ENCODE measurements around the gene SND1.

SND1 gene

DNA sequence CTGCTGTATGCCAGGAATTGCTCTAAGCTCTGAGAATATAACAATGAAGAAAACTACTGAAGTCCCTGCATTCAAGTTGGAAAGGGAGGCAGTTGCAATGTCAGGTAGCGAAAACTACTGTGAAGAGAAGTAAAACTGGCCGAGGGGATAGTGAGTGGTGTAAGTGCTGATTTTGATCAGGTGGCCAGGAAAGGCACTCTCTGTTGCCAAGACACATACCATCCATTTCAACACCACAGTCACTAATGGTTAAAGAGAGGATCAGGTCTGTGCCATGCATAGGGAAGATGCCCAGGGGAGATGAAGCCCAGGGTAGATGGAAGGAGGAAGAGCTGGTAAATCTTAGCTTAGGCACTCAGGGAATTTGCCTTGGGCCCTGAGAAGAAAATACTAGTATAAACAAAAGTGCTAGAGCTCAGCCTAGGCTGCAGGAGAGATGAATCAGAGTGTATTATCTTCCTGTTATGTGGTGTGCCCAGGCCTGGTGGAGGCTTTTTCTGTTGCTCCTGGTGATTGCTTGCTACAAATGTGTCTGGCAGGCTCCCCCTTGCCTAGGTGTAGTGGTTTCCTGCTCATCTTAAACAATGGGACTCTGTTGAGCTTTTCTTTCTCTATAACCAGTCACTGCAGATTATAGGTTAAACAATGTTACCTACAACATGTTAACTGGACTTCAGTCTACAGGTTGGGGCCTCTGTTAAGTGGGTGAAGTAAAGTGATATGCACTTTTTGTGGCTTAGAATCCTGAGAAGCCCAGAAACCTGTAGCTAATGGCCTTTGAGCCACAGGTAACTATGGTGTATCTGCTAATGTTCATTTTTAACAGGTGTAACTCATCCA, 253.7 kb downstream of the SND1 start:
- DNase-seq (ENCODE audit: low read depth in 3 of 3): peak in 1 of 3 donors; percentile 10

DNA sequence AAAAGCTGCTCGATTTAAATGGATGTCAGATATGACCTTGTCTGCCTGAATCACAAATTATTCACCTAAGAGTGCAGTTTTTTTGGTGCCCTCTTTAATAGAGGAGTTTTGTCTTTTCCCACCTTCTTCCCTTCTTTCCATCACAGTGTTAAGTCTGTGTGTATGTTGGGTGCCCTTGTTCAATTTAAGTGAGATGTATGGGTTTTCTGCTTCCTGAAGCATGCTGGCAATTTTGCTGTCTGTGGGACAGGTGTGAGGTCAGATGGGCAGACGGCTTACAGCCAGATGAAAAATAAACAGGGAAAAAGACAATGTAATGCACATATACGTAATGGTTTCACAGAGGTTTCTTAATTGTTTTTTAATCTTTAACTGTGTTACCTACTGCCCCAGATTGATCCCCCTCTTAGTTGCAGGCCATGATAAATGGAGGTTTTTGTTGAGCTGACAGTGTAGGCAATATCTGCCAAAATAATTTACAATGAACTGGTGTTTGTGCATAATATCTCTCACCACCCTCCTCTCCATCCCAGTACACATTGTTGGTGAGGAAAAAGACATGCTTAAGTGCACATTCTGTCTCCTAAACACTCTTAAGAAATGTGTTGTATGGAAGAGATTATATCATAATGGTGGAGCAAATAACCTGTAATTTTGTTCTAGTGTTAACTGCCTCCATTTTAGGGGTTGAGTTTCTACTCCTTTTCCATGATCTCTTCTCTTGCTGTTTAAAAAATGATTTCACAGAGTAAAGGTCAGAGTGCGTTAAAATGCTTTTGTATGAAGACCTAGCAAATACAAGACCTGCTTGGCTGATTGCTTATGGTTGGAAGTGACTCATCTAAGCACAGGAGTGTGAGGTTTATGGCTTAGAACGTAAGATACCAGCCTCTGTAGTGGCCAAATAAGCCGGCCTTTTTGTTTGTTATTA, 255.4 kb downstream of the SND1 start:
- DNase-seq (ENCODE audit: low read depth in 3 of 3): no peak

DNA sequence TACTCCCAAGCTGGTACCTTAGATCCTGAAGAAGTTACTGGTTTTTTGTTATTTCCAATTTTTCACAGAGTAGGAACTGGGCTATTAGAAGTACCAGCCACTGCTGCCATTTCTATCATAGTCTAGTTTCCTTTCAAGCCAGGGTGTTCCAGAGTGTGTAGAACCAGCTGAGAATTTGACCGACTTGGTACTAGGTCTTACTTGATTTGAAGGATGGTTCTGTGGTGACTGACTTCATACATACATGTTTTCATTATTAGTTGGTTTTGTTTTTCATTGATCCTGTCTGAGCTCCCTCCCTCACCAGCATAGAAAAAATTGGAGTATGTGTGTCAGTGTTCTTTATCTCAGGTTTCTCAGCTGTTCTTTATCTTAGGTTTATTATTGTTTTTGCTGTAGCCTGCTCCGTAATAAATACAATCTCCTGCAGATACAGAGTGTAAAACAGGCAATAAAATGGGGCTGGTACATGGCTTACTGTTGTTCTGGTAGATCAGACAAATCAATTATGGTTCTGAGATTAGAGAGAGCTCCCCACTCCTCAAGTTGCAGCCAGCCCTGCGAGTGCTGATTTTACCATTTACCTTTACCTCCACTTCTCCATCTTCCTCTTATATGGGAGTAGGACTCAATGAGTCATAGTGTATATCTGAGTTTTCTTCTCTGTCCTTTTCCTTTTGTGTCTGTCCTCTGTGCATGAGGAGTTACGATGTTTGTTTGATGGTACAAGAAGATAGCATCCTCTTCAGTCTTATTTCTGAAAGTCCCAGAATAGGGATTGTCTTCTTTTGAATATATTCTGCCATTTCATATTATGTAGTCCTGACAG, 256.6 kb downstream of the SND1 start:
- no peak for DNase-seq (ENCODE audit: low read depth in 3 of 3)

DNA sequence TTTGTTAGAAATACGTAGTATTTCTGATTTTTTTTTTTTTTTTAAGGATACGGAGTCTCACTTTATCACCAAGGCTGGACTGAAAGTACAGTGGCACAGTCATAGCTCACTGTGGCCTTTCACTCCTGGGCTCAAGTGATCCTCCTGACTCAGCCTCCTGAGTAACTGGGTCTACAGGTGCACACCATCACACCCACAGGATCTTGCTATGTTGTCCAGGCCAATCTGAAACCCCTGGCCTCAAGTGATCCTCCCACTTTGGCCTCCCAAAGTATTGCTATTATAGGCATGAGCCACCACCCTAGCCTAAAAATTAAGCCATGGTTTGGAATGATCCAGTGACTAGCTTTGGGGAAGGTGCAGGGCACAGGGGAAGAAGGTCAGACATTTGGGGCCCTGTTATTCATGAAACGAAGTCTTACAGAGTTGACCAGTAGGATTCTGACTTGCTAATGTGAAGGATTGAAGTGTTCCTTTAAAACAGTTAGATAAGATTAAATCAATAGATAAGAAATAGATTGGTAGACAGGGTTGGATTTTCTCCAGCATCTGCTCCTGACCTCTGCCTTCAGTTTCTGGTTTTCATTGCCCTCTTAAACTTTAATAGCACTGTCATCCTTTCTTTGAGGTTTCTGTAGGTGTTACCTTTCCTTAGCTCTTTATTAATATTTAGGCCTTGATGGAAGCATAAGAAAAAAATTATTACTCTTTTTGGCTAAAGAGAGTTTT, 257.6 kb downstream of the SND1 start:
- no peak for DNase-seq (ENCODE audit: low read depth in 3 of 3)

DNA sequence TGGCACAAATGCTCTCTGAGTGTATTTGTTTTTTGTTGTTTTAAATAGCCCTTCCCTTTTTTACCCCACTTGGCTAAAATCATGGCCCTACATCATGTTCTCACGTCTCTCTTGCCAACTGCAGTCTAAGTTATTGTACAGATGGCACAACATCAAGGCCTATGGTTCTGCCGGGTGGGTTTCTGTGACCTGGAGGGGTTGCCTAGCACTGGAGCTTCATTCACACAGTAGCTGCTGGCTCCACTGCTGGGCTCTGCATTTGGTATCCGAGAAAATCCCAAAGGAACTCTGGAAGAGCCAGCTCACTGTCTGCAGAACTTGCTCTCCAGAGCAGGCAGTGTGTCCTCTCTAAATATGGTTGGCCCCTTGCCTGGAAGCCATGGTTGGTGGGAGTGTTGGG, 258.7 kb downstream of the SND1 start:
- no peak for DNase-seq (ENCODE audit: low read depth in 3 of 3)

DNA sequence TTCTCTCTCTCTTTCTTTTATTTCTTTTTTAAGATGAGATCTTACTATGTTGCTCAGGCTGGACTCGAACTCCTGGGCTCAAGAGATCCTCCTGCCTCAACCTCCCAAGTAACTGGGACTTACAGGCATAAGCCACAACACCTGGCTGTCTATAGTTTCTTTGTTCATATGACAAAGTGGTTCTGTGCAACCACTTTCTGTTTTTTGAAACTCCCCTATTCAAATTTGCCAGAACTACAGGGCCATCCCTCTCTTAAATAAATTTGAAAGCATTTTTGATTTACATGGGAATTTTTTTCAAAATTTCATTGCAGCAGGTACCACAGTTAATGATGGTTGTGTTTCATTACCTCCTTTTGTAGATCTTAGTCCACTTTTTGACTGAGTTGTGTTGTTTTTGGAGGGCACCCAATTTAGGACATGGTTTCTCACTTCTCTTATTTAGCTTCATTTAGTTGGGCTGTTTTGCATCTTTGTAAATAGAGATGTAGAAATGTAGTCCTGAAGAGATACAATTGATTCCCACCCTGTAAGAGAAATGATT, 260.0 kb downstream of the SND1 start:
- no peak for DNase-seq (ENCODE audit: low read depth in 3 of 3)

DNA sequence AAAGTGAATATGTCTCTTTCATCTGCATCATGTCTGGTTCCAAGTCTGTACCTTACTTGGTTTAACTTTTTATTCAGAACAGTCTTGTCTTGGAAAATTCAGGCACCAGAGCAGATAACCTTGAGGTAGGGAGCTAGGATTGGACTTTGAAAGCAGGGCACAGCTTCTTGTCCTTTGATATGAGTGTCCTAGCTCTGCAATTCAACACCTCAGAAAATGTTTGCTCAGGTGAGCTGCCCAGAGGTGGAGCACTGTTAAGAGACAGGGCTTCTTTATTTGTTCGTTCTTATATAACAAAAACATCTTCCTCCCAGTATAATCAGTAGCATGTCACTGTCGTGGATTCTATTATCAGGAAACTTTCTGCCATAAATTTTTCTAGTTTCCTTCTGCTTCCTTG, 260.9 kb downstream of the SND1 start:
- DNase-seq (ENCODE audit: low read depth in 3 of 3): no peak

DNA sequence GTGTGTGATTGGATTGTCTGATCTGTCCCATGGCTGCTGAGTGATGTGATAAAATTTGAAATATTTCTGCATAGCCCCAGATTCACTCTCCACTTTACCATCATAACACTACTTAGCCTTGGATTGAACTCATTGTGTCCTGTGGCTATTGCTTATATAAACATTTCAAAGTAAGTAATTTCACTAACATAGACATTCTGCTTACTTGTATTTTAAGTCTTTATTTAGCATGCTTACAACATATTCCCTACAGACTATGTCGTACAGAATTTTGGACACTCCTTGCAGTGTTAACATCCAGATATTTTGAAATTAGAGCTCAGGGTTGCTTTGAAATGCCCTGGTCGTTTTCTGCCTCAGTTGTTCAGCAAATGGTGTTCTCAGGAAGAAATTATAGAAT, 261.7 kb downstream of the SND1 start:
- no peak for DNase-seq (ENCODE audit: low read depth in 3 of 3)

DNA sequence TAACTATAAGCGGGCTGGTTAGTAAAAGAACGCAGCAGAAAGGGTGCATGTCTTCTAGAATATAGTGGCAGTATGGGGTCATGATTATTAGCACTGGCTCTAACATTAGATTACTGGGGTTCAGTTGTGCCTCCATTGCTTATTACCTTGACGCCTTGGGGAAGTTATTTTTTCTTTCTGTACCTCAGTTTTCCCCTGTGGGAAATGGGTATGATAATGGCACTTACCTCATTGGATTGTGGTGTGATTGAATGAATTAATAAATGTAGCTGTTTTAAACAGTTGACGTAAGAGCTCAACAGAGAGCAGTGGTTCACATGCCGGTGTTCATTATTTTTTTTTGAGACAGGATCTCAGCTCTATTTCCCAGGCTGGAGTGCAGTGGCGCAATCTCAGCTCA, 262.7 kb downstream of the SND1 start:
- no peak for DNase-seq (ENCODE audit: low read depth in 3 of 3)

DNA sequence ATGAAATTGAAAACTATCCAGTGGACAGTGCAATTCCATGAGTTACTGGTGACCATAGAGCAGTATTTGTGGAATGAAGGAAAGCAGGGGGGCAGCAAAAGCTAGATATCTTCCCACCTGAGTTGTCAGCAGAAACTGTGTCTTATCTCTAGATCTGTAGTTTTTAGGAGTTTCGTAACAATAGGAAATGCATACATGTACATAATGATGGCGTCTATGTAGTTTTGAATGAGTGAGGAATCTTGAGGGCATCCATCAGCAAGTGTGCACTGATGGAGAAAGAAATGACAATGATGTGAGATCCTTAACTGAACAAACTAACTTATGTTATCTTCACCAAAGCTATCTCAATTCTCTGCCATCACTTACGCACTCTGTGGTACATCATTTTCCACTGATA, 264.7 kb downstream of the SND1 start:
- no peak for DNase-seq (ENCODE audit: low read depth in 3 of 3)

DNA sequence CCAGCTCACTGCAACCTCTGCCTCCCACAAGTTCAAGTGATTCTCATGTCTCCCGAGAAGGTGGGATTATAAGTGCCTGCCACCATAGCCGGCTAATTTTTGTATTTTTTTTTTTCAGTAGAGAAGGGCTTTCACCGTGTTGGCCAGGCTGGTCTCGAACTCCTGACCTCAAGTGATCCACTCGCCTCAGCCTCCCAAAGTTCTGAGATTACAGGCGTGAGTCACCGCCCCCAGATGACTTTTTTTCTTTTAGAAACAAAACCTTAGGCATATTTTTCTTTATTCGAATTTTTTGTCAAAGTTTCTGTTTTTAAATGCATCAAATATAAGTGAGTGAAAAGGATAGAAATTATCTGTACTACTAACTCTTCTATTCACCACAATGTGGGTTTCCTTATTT, 266.1 kb downstream of the SND1 start:
- no peak for DNase-seq (ENCODE audit: low read depth in 3 of 3)

DNA sequence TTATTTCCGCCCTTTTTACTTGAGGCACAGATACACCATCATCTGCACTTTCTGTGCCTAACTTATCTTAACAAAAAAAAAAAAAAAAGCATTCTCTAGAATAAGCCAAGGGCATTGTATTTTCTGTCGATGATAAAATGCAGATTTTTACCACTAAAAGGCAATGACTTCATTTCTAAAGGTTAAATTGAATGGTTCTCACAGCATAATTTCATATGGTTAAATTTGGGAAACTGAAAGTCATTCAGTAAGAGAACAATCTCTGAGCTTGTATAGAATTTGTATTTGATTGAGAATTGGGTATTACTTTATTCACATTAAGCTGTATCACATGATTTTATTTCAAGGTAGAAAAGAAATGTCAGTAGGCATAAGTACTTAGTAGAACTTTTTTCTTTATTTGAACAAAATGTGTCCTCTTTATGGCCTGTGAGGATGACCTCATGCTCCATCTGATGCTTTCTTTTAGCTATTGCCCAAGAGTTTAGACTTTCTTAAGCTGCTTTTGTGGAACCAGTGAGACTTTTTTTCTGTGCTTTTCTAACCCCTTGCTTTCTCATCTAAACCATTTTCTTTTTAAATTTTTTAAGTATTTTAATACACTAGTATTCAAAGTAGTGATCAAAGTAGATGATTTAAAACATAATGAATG, 268.9 kb downstream of the SND1 start:
- no peak for DNase-seq (ENCODE audit: low read depth in 3 of 3)

DNA sequence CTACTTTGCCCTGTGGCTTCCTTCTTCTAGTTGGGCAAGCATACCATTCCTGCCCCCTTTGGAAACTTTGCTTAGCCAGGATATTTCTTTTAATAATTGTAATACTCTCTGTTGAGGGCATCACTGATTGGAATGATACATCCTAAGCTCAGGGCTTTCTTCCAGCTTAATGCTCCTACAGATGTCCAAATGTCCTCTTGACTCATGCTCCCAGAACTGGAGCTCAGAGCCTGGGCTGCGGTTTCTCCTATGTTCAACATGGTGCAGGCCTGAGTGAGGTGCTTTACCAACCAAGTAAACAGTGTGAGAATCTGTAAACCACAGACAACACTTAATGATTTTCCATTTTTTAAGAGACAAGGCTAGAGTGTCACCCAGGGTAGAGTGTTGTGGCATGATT, 270.7 kb downstream of the SND1 start:
- no peak for DNase-seq (ENCODE audit: low read depth in 3 of 3)

DNA sequence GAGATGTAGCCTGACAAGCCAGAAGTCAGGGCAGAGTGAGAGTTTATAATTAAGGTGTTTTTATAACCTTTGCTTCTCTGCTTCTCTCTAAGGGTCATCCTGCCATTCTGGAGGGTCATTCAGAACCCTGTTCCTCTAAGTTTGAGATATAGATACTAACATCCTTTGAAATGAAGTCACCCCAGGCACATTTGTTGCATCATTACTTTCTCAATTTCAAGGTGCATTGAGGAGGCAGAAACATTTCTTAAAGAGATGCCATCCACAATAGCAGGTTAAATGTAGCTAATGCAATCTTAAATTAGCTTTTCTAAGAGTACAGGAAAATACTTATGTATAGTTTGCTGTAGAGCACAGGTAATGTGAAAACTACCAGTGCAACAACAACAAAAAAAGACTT, 272.9 kb downstream of the SND1 start:
- DNase-seq (ENCODE audit: low read depth in 3 of 3): no peak

DNA sequence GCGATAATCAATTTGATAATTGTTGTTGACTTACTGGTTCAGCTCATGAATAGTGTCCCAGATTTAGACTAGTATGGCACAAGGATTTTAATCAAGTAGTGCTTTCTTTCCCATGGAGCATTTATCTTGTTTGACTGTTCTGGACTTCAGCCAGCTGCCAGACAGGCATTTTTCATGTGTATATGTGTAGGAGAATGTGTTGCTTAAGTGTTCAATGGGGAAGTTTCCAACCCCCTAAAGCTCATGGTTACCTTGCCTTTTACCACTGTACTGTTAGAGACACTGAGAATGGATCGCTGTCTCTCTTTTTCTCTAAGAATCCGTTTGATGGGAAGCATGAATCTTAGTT, 275.3 kb downstream of the SND1 start:
- DNase-seq (ENCODE audit: low read depth in 3 of 3): no peak

DNA sequence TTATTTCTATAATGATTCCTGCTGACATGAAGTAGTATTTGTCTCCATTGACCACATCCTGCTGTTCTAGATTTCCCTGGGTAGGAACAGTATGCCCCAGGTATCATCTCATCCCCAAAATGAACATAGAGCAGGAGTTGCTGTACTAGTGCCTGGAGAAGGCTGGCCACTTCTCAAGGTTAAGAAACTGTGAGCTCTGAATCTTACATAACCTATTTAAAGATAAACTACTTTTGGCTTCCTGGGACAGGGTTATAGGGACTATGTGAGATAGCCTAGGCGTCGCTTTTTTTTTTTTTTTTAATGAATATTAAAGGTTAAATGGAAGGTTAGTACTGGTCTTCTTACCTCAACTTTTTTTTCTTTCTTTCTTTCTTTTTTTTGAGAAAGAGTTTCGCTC, 276.2 kb downstream of the SND1 start:
- DNase-seq (ENCODE audit: low read depth in 3 of 3): no peak

DNA sequence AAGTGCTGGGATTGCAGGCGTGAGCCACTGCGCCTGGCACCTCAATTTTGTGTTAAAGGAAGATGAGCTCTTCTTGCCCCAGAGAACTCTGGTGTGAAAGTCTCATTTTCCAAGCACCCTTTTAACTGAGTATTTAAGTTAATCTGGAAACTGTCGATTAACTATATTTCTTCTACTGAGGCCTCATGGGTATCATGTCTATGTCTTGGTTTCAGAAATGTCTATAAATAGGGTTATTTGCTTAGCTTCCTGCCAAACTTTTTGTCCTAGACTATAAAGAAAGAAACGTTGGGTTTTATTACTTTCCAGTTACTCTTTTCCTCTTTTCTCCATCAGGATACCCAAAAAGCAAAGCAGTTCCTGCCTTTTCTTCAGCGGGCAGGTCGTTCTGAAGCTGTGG, 276.9 kb downstream of the SND1 start:
- DNase-seq (ENCODE audit: low read depth in 3 of 3): no peak

DNA sequence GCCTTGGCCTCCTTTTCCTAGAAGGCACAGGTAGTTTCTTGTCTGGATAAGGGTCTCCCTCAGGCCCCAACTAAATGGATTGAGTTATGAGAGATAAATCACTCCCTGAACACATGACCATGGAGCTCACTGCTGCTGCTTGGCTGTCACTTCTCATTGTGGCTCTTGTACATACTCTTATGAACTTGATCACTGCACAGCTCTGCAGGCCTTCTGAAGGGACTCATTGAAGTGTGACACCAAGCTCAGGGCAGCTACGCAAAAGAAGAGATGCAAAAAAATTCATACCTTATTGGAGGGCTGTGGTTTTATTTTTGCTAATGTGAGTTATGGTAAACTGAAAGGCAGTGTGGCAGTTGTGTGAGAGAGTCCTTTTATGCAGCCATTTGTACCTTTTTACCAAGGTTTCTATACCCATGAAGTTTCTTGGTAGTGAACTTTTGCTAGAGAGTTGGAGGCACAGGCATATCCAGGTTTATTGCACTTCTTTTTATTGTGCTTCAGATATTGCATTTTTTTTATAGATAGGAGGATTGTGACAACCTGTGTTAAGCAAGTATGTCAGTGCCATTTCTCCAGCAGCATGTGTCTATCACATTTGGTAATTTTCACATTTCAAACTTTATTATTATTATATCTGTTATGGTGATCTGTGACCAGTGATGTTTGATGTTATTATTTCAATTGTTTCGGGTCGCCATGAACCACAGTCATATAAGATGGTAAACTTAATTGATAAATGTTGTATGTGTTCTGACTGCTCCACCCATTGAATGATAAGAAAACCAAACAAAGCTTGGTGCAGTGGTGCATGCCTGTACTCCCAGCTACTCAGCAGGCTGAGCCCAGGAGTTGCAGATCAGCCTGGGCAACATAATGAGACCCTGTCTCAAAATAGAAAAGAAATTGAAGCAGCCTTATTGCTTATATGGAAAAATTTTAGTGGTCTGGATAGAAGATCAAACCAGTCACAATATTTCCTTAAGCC, 278.6 kb downstream of the SND1 start:
- DNase-seq (ENCODE audit: low read depth in 3 of 3): no peak

DNA sequence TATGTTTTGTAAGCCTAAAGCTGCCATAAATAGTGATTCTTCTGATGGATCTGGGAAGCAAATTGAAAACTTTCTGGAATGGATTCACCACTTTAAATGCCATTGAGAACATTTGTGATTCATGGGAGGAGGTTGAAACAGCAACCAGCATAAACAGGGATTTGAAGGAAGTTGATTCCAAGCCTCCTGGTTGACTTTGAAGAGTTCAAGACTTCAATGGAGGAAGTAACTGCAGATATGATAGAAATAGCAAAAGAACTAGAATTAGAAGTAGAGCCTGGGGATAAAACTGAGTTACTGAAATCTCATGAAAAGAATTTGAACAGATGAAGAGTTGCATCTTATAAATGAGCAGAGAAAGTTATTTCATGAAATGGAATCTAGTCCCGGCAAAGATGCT, 280.1 kb downstream of the SND1 start:
- no peak for DNase-seq (ENCODE audit: low read depth in 3 of 3)
